AML-193 (cell line): ENCODE measurements around the gene CTDSPL.
A peak's percentile ranks its signal among the peaks of the same experiment; 100 is the strongest.

Source experiments
- DNase-seq, 2 experiments: peaks; one replicate each; lab custom pipeline; 2025; lab: John Stamatoyannopoulos, UW

CTDSPL gene

GRCh38 chr3:37853691-37854413 is 7.8 kb upstream of the CTDSPL start:
- DNase-seq = no peak

GRCh38 chr3:37855363-37855970 is 6.2 kb upstream of the CTDSPL start:
- peak; percentile 70 to 77 for DNase-seq

DNA sequence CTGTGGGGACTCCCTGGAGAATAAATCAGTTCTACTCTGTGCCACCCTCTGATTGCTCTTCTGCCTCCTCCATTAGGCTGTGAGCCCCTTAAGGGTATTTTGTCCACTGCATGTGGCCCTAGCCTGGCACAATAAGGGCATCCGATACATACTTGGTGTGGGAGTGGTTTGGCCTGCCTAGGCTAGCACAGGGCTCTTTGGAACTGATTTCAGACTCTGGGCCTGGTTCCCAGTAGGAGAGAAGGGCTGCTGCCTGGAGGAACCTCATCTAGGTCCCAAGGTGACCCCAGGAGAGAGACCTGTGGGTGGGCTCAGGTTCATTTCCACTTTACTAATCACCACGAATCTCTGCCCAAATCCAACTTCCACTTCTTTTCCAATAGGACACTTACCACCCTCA is 5.3 kb upstream of the CTDSPL start:
- no peak for DNase-seq

- DNase-seq = peak in 1 of 2 experiments; percentile 17
These were observed 2.9 kb upstream of the CTDSPL start for GRCh38 chr3:37858742-37859141.

DNA sequence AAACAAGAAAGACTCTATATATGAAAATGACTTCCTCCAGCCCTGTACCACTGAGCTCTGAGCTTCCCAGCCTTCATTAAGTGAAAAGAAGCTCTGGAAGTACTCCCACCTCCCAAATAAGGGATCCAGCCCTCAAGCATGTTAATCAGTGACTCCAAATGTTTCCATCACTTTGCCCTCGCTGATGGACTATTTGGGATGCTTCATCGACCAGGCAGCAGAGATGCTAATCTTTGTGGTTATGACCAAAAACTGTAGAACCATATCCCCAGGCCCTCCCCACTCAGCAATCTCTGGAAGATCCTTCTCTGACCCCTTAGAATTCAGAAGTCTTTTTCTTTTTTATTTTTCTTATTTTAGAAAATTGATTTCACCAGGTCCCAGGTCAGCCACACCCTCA is 2.3 kb upstream of the CTDSPL start:
- no peak for DNase-seq

- no peak for DNase-seq
These were observed 1.8 kb upstream of the CTDSPL start for GRCh38 chr3:37859908-37860199.

GRCh38 chr3:37862219-37862902 is 681 bp downstream of the CTDSPL start:
- DNase-seq = peak; percentile 18 to 28

DNA sequence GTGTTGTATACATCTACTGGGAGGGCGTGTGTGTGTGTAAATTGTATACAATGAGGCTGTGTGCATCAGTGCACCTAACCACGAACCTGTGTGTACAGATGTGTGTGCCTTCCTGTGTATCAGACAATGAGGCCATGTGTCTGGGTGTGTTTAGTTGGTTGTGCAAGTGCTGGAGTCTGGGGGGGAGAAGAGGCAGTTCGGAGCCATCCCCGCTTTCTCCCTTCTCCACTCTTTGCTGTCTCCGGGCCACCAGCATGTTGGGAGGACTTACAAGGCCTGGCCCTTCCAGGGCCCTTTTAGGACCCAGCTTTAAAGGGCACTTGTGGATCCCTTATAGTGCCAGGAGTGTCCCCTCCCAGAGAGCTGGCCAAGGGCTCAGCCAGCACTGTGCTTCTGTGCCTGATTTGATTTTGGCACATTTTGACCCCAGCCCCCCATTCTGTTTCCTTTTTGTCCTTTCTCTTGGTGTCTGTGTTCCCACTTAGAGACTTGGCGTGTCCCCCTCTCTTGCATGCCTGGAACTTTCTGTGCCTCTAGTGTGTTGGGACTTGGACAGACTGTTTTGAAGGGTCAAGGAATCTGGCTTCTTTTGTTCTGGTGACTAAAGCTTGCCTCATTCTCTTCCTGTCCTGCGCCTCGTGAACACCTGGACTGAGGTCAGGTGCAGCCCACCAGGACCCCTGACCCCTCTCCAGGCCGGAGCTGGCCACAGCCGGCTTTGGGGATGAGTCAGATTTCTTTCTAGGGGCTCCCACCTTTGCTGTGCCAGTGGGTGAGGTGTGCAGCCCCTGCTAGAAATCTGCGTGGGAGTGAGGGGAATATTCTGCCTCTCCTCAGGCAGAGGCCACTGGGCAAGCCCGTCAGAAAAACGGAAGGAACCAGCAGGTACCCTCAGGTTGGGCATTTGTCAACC is 1.5 kb downstream of the CTDSPL start:
- no peak for DNase-seq

GRCh38 chr3:37863949-37864822 is 2.5 kb downstream of the CTDSPL start:
- no peak for DNase-seq

DNA sequence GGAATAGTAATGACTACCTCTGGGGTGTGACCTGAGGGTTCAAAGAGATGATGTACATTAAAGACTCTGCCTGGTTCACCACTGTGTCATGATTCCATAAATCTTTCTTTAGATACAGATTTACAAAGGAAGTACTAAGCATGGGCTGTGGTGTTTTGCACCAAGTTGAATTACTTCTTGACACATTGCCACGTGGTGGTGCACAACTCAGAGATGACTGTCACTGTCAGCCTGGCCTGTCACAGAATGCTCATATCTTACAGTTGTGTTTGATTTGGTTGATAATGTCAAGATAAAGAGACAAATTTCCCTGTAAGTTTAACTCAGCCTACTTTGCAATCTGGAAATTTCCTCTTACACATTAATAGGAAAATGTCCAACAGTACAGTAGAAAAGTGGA is 3.2 kb downstream of the CTDSPL start:
- peak; percentile 22 to 28 for DNase-seq

DNA sequence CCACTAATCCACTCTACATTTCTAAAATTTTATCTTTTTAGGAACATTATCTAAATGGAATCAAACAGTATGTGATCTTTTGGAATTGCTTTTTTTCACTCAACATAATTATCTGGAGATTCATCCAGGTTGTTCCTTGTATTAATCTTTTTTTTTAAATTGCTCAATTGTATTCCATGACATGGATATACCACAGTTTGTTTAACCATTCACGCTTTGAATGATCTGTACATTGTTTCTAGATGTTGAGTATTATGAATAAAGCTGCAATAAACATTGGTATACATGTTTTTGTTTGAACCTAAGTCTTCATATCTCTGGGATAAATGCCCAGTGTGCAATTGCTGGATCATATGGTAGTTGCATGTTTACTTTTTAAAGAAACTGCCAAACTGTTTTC is 5.5 kb downstream of the CTDSPL start:
- DNase-seq = no peak

DNA sequence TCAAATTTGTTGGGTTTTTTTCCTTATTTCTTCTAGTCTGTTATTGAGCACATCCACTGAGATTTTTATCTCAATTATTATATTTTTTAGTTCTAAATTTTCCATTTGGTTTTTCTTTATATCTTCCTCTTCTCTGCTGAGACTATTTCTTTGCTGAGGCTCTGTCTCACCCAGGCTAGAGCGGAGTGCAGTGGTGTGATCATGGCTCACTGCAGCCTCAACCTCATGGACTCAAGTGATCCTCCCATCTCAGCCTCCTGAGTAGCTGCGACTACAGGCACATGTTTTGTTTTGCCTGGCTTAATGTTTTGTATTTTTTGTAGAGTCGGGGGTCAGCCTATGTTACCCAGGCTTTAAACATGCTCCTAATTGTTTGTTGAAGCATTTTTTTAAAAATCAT is 10.2 kb downstream of the CTDSPL start:
- no peak for DNase-seq

DNA sequence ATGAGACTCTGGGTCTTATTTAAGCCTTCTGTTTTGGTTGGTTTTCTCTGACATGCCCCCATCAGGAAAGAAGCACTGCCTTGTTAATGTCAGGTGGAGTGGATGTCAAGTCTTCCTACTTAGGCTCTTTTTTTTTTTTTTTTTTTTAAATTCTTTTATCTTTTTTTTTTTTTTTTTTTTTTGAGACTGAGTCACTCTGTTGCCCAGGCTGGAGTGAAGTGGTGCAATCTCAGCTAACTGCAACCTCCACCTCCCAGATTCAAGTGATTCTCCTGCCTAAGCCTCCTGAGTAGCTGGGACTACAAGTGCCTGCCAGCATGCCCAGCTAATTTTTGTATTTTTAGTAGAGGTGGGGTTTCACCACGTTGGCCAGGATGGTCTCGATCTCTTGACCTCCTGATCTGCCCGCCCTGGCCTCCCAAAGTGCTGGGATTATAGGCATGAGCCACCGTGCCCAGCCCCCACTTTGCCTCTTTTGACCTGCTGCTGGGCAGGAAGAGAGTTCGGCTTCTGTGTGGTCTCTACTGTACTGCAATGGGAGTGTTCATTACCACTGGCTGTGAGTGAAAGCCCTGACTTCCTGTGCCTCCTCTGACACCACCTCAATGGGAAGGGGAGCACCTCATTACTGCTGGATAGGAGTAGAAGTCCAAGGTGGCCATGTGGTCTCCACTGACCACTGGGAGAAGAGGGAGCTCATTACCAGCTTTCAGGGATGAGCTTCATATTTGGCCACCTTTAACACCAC is 10.9 kb downstream of the CTDSPL start:
- no peak for DNase-seq

GRCh38 chr3:37876279-37876678 is 14.6 kb downstream of the CTDSPL start:
- DNase-seq = no peak

GRCh38 chr3:37882711-37883110 is 21.0 kb downstream of the CTDSPL start:
- DNase-seq = no peak

DNA sequence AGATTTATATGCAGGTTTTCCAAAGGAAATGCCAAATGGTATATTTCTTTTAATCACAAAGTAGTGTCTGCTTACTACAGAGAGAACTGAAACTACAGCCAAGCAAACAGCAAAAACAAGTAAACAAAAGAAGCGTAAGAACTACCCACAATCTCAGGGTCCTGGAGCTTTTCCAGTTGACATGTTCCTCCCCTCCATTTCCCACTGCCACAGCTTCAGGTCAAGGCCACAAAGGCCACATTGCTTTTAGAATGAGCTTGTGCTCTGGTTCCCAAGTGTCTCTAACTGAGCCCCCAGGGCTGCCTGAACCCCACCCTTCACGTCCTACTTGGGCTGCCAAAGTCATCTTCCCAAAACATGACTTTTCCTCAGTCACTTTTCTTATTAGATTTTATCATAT is 24.1 kb downstream of the CTDSPL start:
- DNase-seq = no peak

DNA sequence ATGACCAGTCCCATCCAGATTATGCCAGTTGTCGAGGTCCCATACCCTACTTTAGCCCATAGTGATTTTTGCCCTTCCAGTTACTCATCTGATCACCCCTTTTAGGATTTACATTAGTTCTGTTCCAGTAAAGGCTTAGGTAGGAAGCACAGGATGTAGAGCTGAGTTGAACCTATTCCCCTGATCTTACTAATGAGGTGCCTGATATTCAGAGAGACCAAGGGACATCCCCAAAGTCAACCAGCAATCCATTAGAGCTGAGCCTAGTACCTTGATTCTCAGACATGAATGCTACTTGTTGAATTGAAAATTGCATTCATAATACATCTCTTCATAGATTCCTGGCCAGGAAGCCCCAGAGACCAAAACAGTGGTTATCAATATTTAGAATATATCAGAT is 24.7 kb downstream of the CTDSPL start:
- no peak for DNase-seq

- DNase-seq = no peak
These were observed 25.4 kb downstream of the CTDSPL start for GRCh38 chr3:37887062-37887461.

GRCh38 chr3:37887824-37888223 is 26.1 kb downstream of the CTDSPL start:
- DNase-seq = no peak

DNA sequence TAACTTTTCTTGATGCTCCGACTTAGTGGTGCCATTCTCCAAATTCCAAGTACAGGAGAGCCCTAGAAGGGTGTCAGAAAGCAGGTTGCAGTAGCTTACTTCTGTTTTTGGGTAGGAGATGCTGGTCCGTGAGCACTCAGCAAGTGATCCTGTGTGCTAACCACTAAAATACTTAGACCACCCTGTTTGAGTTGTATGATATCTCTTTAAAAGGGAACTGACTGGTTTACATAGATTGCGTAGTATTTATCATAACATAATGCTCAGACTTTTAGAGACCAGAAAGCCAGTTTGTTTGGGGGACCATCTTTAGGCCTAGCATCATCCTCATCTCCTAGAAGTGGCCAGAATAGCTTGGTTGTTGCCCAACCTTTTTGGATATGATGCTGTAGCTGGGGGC is 26.7 kb downstream of the CTDSPL start:
- DNase-seq = no peak

- no peak for DNase-seq
These were observed 28.8 kb downstream of the CTDSPL start for GRCh38 chr3:37890522-37890921.
